ENCODE measurements around the gene CNTFR.
"Not testable (repeated sequence)": the region's sequence is repeated elsewhere in the genome, so short reads cannot be mapped to it uniquely, and the experiment has no call there.

CNTFR gene

GRCh38 chr9:34589636-34590380 lies at the start of gene CNTFR:
Gene CNTFR, minus strand, starts transcription at chr9:34589724. Its CDS starts 20,743 bp downstream, at chr9:34568981.
- DNase-seq (ENCODE audit: extremely low read depth, low read depth): no peak
- no peak for TF ChIP-seq CTCF (IDR thresholded peaks at IDR 0.05; ENCODE audit: low read depth, low read length)

GRCh38 chr9:34639322-34639721 lies 49.8 kb upstream of the CNTFR start:
- not testable (repeated sequence) for DNase-seq (ENCODE audit: extremely low read depth, low read depth)

- DNase-seq (ENCODE audit: extremely low read depth, low read depth): no peak
- no peak for TF ChIP-seq CTCF (IDR thresholded peaks at IDR 0.05; ENCODE audit: low read depth, low read length)
Measured at GRCh38 chr9:34638138-34638445, 48.6 kb upstream of the CNTFR start.

- DNase-seq (ENCODE audit: extremely low read depth, low read depth): peak; percentile 84
- TF ChIP-seq CTCF (IDR thresholded peaks at IDR 0.05; ENCODE audit: low read depth, low read length): no peak
Measured at GRCh38 chr9:34637356-34638137, 48.0 kb upstream of the CNTFR start, which contains the start of gene SIGMAR1. Gene SIGMAR1, minus strand, starts transcription at chr9:34637787. Its CDS starts 90 bp downstream, at chr9:34637697.

GRCh38 chr9:34636791-34637355 lies 47.3 kb upstream of the CNTFR start:
- no peak for TF ChIP-seq CTCF (IDR thresholded peaks at IDR 0.05; ENCODE audit: low read depth, low read length)
- DNase-seq (ENCODE audit: extremely low read depth, low read depth): no peak

GRCh38 chr9:34635556-34635955 lies 46.0 kb upstream of the CNTFR start:
- no peak for TF ChIP-seq CTCF (IDR thresholded peaks at IDR 0.05; ENCODE audit: low read depth, low read length)
- no peak for DNase-seq (ENCODE audit: extremely low read depth, low read depth)

- no peak for TF ChIP-seq CTCF (IDR thresholded peaks at IDR 0.05; ENCODE audit: low read depth, low read length)
- DNase-seq (ENCODE audit: extremely low read depth, low read depth): no peak
Measured at GRCh38 chr9:34634551-34635248, 45.2 kb upstream of the CNTFR start.
